Tibial nerve (tissue), 3 donors: Measurements from ENCODE around the gene UNKL.

Experiments used
- CTCF ChIP-seq, 5 experiments: fragments of 200-600 bp in 3 of 5; fragments of 450-650 bp in 2 of 5; sonication (generic) in 3 of 5; IDR thresholded peaks; one replicate each; pipeline ENCODE4 v1.5.1; 2016 to 2019; ENCODE audit warnings: antibody characterized with exemption in 5 of 5, mild to moderate bottlenecking in 3 of 5, moderate library complexity in 2 of 5
- POLR2A ChIP-seq, 2 donors: fragments of 450-650 bp; IDR thresholded peaks; one replicate each; pipeline ENCODE4 v1.6.1; 2017; ENCODE audit warnings: antibody characterized with exemption in 2 of 2, mild to moderate bottlenecking in 2 of 2, moderate library complexity in 2 of 2

GRCh38 chr16:1378804-1379303 is 35.6 kb downstream of the UNKL start:
- TF ChIP-seq CTCF (IDR thresholded peaks at IDR 0.05) = no peak
- no peak for TF ChIP-seq POLR2A (IDR thresholded peaks at IDR 0.05)
